H9 (cell line): ENCODE results near the gene AVEN. TPM values are rescaled to one million over a fixed set of nuclear protein-coding genes. Genes with fewer than 3 reads are reported as not detected.

Experiments
- DNase-seq: peaks from one replicate; pipeline ENCODE4 v3.0.0-alpha.2; 2017
- H2AFZ ChIP-seq: one replicate; pipeline ENCODE4 v1.6.1; 2013; ENCODE audit warnings: mild to moderate bottlenecking, low read length, control low read depth, moderate library complexity
- H2AK5ac ChIP-seq: 2 replicates; pipeline ENCODE4 v1.6.1; 2013; ENCODE audit warnings: low read length, control low read depth, mixed read lengths; ENCODE audit not compliant: insufficient read length
- H2BK120ac ChIP-seq: one replicate; pipeline ENCODE4 v1.6.1; 2013; ENCODE audit warnings: low read depth, mild to moderate bottlenecking, low read length, control low read depth, inconsistent platforms; ENCODE audit not compliant: poor library complexity, severe bottlenecking
- H2BK12ac ChIP-seq: 2 replicates; pipeline ENCODE4 v1.6.1; 2013; ENCODE audit warnings: low read length, control low read depth, mixed read lengths, low read depth; ENCODE audit not compliant: insufficient read length
- H2BK15ac ChIP-seq: 2 replicates; pipeline ENCODE4 v1.6.1; 2013; ENCODE audit warnings: low read depth, low read length, control low read depth
- H2BK20ac ChIP-seq: one replicate; pipeline ENCODE4 v1.6.1; 2013; ENCODE audit warnings: low read depth, mild to moderate bottlenecking, low read length, control low read depth, inconsistent platforms; ENCODE audit not compliant: poor library complexity, severe bottlenecking
- H2BK5ac ChIP-seq: 2 replicates; pipeline ENCODE4 v1.6.1; 2013; ENCODE audit warnings: low read length, control low read depth, mixed read lengths; ENCODE audit not compliant: insufficient read length
- H3K14ac ChIP-seq: 2 replicates; pipeline ENCODE4 v1.6.1; 2013; ENCODE audit warnings: low read length, control low read depth; ENCODE audit not compliant: insufficient read depth
- H3K18ac ChIP-seq: 2 replicates; pipeline ENCODE4 v1.6.1; 2013; ENCODE audit warnings: low read depth, mild to moderate bottlenecking, mixed read lengths, low read length, control low read depth; ENCODE audit not compliant: insufficient read length
- H3K23ac ChIP-seq: 2 replicates; pipeline ENCODE4 v1.6.1; 2013; ENCODE audit warnings: low read length, control low read depth, mixed read lengths, low read depth; ENCODE audit not compliant: insufficient read length
- H3K23me2 ChIP-seq: 2 replicates; pipeline ENCODE4 v1.6.1; 2013; ENCODE audit warnings: low read depth, mild to moderate bottlenecking, mixed read lengths, low read length, control low read depth; ENCODE audit not compliant: insufficient read length, poor library complexity, severe bottlenecking
- H3K27ac ChIP-seq: 2 replicates; pipeline ENCODE4 v1.5.1; 2013; ENCODE audit warnings: low read length, control low read depth, mixed read lengths, low read depth; ENCODE audit not compliant: insufficient read length
- H3K27me3 ChIP-seq: 2 replicates; pipeline ENCODE4 v1.6.1; 2013; ENCODE audit warnings: low read length, control low read depth, inconsistent platforms; ENCODE audit not compliant: insufficient read depth
- H3K4ac ChIP-seq: 2 replicates; pipeline ENCODE4 v1.6.1; 2013; ENCODE audit warnings: low read depth, mild to moderate bottlenecking, control low read depth, inconsistent platforms, low read length, moderate library complexity
- H3K4me1 ChIP-seq: 2 replicates; pipeline ENCODE4 v1.6.1; 2013; ENCODE audit warnings: low read length, control low read depth, inconsistent platforms; ENCODE audit not compliant: insufficient read depth
- H3K4me2 ChIP-seq: 2 replicates; pipeline ENCODE4 v1.6.1; 2013; ENCODE audit warnings: low read length, control low read depth, mixed read lengths; ENCODE audit not compliant: insufficient read length, insufficient read depth
- H3K56ac ChIP-seq: 2 replicates; pipeline ENCODE4 v1.6.1; 2013; ENCODE audit warnings: low read depth, mild to moderate bottlenecking, mixed read lengths, low read length, control low read depth; ENCODE audit not compliant: insufficient read length
- H3K79me1 ChIP-seq: 2 replicates; pipeline ENCODE4 v1.6.1; 2013; ENCODE audit warnings: low read depth, mild to moderate bottlenecking, moderate library complexity, low read length, control low read depth, inconsistent platforms; ENCODE audit not compliant: insufficient read depth, poor library complexity, severe bottlenecking
- H3K79me2 ChIP-seq: 2 replicates; pipeline ENCODE4 v1.6.1; 2013; ENCODE audit warnings: low read length, control low read depth, inconsistent platforms; ENCODE audit not compliant: insufficient read depth
- H3K9ac ChIP-seq: 2 replicates; pipeline ENCODE4 v1.6.1; 2013; ENCODE audit warnings: low read length, control low read depth, mixed read lengths; ENCODE audit not compliant: insufficient read length; ENCODE audit errors: extremely low read depth
- H3K9me3 ChIP-seq: one replicate; pipeline ENCODE4 v1.6.1; 2013; ENCODE audit warnings: low read depth, low read length, inconsistent platforms; ENCODE audit not compliant: control insufficient read depth
- H3T11ph ChIP-seq: one replicate; pipeline ENCODE4 v1.6.1; 2013; ENCODE audit warnings: mild to moderate bottlenecking, low read length, control low read depth, inconsistent platforms
- H4K20me1 ChIP-seq: one replicate; pipeline ENCODE4 v1.6.1; 2013; ENCODE audit not compliant: control insufficient read depth, insufficient read length, insufficient read depth
- H4K5ac ChIP-seq: 2 replicates; pipeline ENCODE4 v1.6.1; 2013; ENCODE audit warnings: low read depth, mild to moderate bottlenecking, mixed read lengths, low read length, control low read depth; ENCODE audit not compliant: insufficient read length
- H4K8ac ChIP-seq: replicated peaks from 2 replicates; pipeline ENCODE4 v1.6.1; 2013; ENCODE audit warnings: low read length, control low read depth, mixed read lengths, low read depth; ENCODE audit not compliant: insufficient read length
- H4K91ac ChIP-seq: 2 replicates; pipeline ENCODE4 v1.6.1; 2013; ENCODE audit warnings: low read depth, mild to moderate bottlenecking, moderate library complexity, mixed read lengths, low read length, control low read depth; ENCODE audit not compliant: insufficient read length
- H3K27ac Mint-ChIP-seq, 3 experiments: 2 replicates in 2 of 3; 3 replicates in 1 of 3; pipeline ENCODE4 v1.8.0; 2020 to 2021; ENCODE audit warnings: mixed read lengths in 3 of 3, mild to moderate bottlenecking in 1 of 3, moderate library complexity in 1 of 3
- H3K27me3 Mint-ChIP-seq: 2 replicates; pipeline ENCODE4 v1.8.0; 2021; ENCODE audit warnings: low read depth, mild to moderate bottlenecking, moderate library complexity, mixed read lengths
- H3K36me3 Mint-ChIP-seq, 3 experiments: 2 replicates in 2 of 3; 3 replicates in 1 of 3; pipeline ENCODE4 v1.8.0; 2020 to 2021; ENCODE audit warnings: low read depth in 3 of 3, mixed read lengths in 3 of 3; ENCODE audit not compliant: insufficient read depth in 1 of 3
- H3K4me1 Mint-ChIP-seq, 2 experiments: 2 replicates each; pipeline ENCODE4 v1.8.0; 2020; ENCODE audit warnings: mixed read lengths in 2 of 2
- H3K4me3 Mint-ChIP-seq, 2 experiments: 2 replicates in 1 of 2; 3 replicates in 1 of 2; pipeline ENCODE4 v1.8.0; 2020 to 2021; ENCODE audit warnings: mild to moderate bottlenecking in 2 of 2, mixed read lengths in 2 of 2, moderate library complexity in 1 of 2
- H3K9me3 Mint-ChIP-seq, 2 experiments: 2 replicates in 1 of 2; 3 replicates in 1 of 2; pipeline ENCODE4 v1.8.0; 2020; ENCODE audit warnings: mild to moderate bottlenecking in 2 of 2, mixed read lengths in 2 of 2, moderate library complexity in 1 of 2
- CTCF ChIP-seq: fragments of 200-600 bp; sonication (generic); conservative IDR thresholded peaks from 3 replicates; pipeline ENCODE4 v1.8.0; 2021; ENCODE audit warnings: antibody characterized with exemption, mild to moderate bottlenecking
- WGBS: extraction: QIAGEN DNeasy Blood & Tissue Kit; methylation state at CpG from one replicate; pipeline ENCODE4 v1.1.7; 2013; ENCODE audit warnings: missing lambda C conversion rate, low lambda C conversion rate, mixed read lengths; ENCODE audit not compliant: insufficient read length; ENCODE audit errors: extremely low coverage; 5-methylcytosine and 5-hydroxymethylcytosine counted together
- total RNA-seq: library from RNA; stranded (reverse); gene quantifications from 2 replicates; pipeline ENCODE4 v1.2.1, GENCODE V29; 2021

AVEN gene
- total RNA-seq, 1 experiment from 2014 or later, result 16.1 TPM

- no peaks in the 10 kb centered on the region for H3K27me3 Mint-ChIP-seq
- H3K27ac Mint-ChIP-seq, result no peak overlapping the region
- H3K4me2 ChIP-seq, result no peak overlapping the region
- H4K91ac ChIP-seq, result no peak overlapping the region
- no peak overlapping the region for H2AK5ac ChIP-seq
- no peak overlapping the region for H3K9ac ChIP-seq
- H3T11ph ChIP-seq, result no peak overlapping the region
- no peaks in the 10 kb centered on the region for H3K9me3 ChIP-seq
- H3K23me2 ChIP-seq, result no peaks in the 10 kb centered on the region
- H3K27ac ChIP-seq, result no peak overlapping the region
- H3K56ac ChIP-seq, result no peak overlapping the region
- no peaks in the 10 kb centered on the region for H3K79me1 ChIP-seq
- no peak overlapping the region for H2BK15ac ChIP-seq
- no CpG with 5 or more reads among the region's 8 CpGs for WGBS
- H3K27me3 ChIP-seq, result no peaks in the 10 kb centered on the region
- no peak overlapping the region for H3K4ac ChIP-seq
- no peak overlapping the region for H2BK20ac ChIP-seq
- H3K18ac ChIP-seq, result no peak overlapping the region
- H3K14ac ChIP-seq, result no peak overlapping the region
- H4K8ac ChIP-seq, result no peak overlapping the region
- no peak overlapping the region for H2BK12ac ChIP-seq
- H3K4me3 Mint-ChIP-seq, result no peak overlapping the region
- no peaks in the 10 kb centered on the region for H3K4me1 ChIP-seq
- no peak overlapping the region for H4K5ac ChIP-seq
- no peak for DNase-seq
- no peak overlapping the region for H2BK120ac ChIP-seq
- H2BK5ac ChIP-seq, result no peak overlapping the region
- no peak overlapping the region for H2AFZ ChIP-seq
- peaks cover 7 to 10% of the 10 kb centered on the region in 2 experiments for H3K4me1 Mint-ChIP-seq
- peaks cover 0 to 2% (median 0%) of the 10 kb centered on the region in 3 experiments; a peak in 2 of 7 replicates for H3K36me3 Mint-ChIP-seq
- no peaks in the 10 kb centered on the region for H3K79me2 ChIP-seq
- H3K9me3 Mint-ChIP-seq, result peaks cover 3 to 5% of the 10 kb centered on the region in 2 experiments; a peak in 3 of 5 replicates
- H3K23ac ChIP-seq, result no peak overlapping the region
- H4K20me1 ChIP-seq, result no peaks in the 10 kb centered on the region
- TF ChIP-seq CTCF, result no peak
Measured at GRCh38 chr15:33825453-33825852, 213.6 kb downstream of the AVEN start.
